ENCODE measurements around the gene TRA2A.
A peak's percentile ranks its signal among the peaks of the same experiment; 100 is the strongest.

TRA2A gene

GRCh38 chr7:23473844-23474093, 58.0 kb downstream of the TRA2A start:
- TF ChIP-seq POLR2AphosphoS5 (IDR thresholded peaks at IDR 0.05; ENCODE audit: low read depth, low read length): no peak
- TF ChIP-seq REST (IDR thresholded peaks at IDR 0.05; ENCODE audit: insufficient read depth in 1 of 2, low read depth in 2 of 2, low read length in 2 of 2): no peak
- TF ChIP-seq SIN3A (IDR thresholded peaks at IDR 0.05; ENCODE audit: borderline replicate concordance, insufficient read depth, low read length): no peak
- no peak for TF ChIP-seq TAF1 (IDR thresholded peaks at IDR 0.05; ENCODE audit: borderline replicate concordance, insufficient read depth, low read length)
- TF ChIP-seq FOXP2 (optimal IDR thresholded peaks at IDR 0.05; ENCODE audit: borderline replicate concordance, extremely low read depth, extremely low read length, insufficient read depth): no peak

- TF ChIP-seq FOXP2 (optimal IDR thresholded peaks at IDR 0.05; ENCODE audit: borderline replicate concordance, extremely low read depth, extremely low read length, insufficient read depth) (no peak), SIN3A (IDR thresholded peaks at IDR 0.05; ENCODE audit: borderline replicate concordance, insufficient read depth, low read length) (0 out of 2 replicates have a peak, but pooled peaks have one; percentile 15), POLR2AphosphoS5 (IDR thresholded peaks at IDR 0.05; ENCODE audit: low read depth, low read length) (no peak), TAF1 (IDR thresholded peaks at IDR 0.05; ENCODE audit: borderline replicate concordance, insufficient read depth, low read length) (peak; percentile 50; the same call in 1 of the 2 replicates), REST (IDR thresholded peaks at IDR 0.05; ENCODE audit: insufficient read depth in 1 of 2, low read depth in 2 of 2, low read length in 2 of 2) (peak in 1 of 2 experiments; percentile 37; a peak in 1 of 4 replicates)
Measured at GRCh38 chr7:23472956-23473843, 58.6 kb downstream of the TRA2A start.

GRCh38 chr7:23472556-23472955, 59.2 kb downstream of the TRA2A start:
- TF ChIP-seq SIN3A (IDR thresholded peaks at IDR 0.05; ENCODE audit: borderline replicate concordance, insufficient read depth, low read length) (no peak), REST (IDR thresholded peaks at IDR 0.05; ENCODE audit: insufficient read depth in 1 of 2, low read depth in 2 of 2, low read length in 2 of 2) (no peak), POLR2AphosphoS5 (IDR thresholded peaks at IDR 0.05; ENCODE audit: low read depth, low read length) (no peak), TAF1 (IDR thresholded peaks at IDR 0.05; ENCODE audit: borderline replicate concordance, insufficient read depth, low read length) (no peak), FOXP2 (optimal IDR thresholded peaks at IDR 0.05; ENCODE audit: borderline replicate concordance, extremely low read depth, extremely low read length, insufficient read depth) (no peak)

- TF ChIP-seq POLR2AphosphoS5 (IDR thresholded peaks at IDR 0.05; ENCODE audit: low read depth, low read length) (no peak), FOXP2 (optimal IDR thresholded peaks at IDR 0.05; ENCODE audit: borderline replicate concordance, extremely low read depth, extremely low read length, insufficient read depth) (no peak), REST (IDR thresholded peaks at IDR 0.05; ENCODE audit: insufficient read depth in 1 of 2, low read depth in 2 of 2, low read length in 2 of 2) (no peak), SIN3A (IDR thresholded peaks at IDR 0.05; ENCODE audit: borderline replicate concordance, insufficient read depth, low read length) (no peak), TAF1 (IDR thresholded peaks at IDR 0.05; ENCODE audit: borderline replicate concordance, insufficient read depth, low read length) (no peak)
Measured at GRCh38 chr7:23472046-23472445, 59.7 kb downstream of the TRA2A start.

All from PFSK-1 (cell line).